22Rv1 (cell line): ENCODE results near the gene KIAA1671.
"Not testable (repeated sequence)": the region's sequence is repeated elsewhere in the genome, so short reads cannot be mapped to it uniquely, and the experiment has no call there.

Source experiments
- H3K27ac ChIP-seq: fragments of 450-650 bp; 2 replicates; pipeline ENCODE4 v1.5.1; 2017
- CTCF ChIP-seq: fragments of 450-650 bp; IDR thresholded peaks from 2 replicates; pipeline ENCODE4 v1.5.1; 2017; ENCODE audit warnings: mild to moderate bottlenecking
- ZFX ChIP-seq: fragments of 450-650 bp; IDR thresholded peaks from 2 replicates; pipeline ENCODE4 v1.6.1; 2017; ENCODE audit warnings: antibody characterized with exemption, borderline replicate concordance

Gene KIAA1671

GRCh38 chr22:25200967-25201366, 248.5 kb downstream of the KIAA1671 start:
- no peak overlapping the region for H3K27ac ChIP-seq
- TF ChIP-seq ZFX (no peak), CTCF (no peak)

- no peak for TF ChIP-seq ZFX
- no peak for TF ChIP-seq CTCF
- no peak overlapping the region for H3K27ac ChIP-seq
These were observed 249.2 kb downstream of the KIAA1671 start for GRCh38 chr22:25201557-25202273.

- no peak overlapping the region for H3K27ac ChIP-seq
- TF ChIP-seq CTCF, result peak; percentile 96
- no peak for TF ChIP-seq ZFX
These were observed 249.9 kb downstream of the KIAA1671 start for GRCh38 chr22:25202290-25202921.

GRCh38 chr22:25203082-25203481, 250.6 kb downstream of the KIAA1671 start:
- no peak for TF ChIP-seq CTCF
- no peak for TF ChIP-seq ZFX
- H3K27ac ChIP-seq, result no peak overlapping the region

- H3K27ac ChIP-seq, result not testable (repeated sequence)
These were observed 252.0 kb downstream of the KIAA1671 start for GRCh38 chr22:25204547-25204946.

GRCh38 chr22:25205847-25206246, 253.3 kb downstream of the KIAA1671 start:
- TF ChIP-seq ZFX, result no peak
- no peak for TF ChIP-seq CTCF
- H3K27ac ChIP-seq, result no peak overlapping the region

GRCh38 chr22:25206998-25207397, 254.5 kb downstream of the KIAA1671 start:
- TF ChIP-seq ZFX, result no peak
- TF ChIP-seq CTCF, result no peak

More at GRCh38 chr22:25206998-25207397, 254.5 kb downstream of the KIAA1671 start:
- no peak overlapping the region for H3K27ac ChIP-seq
